HG03342 (cell line): Measurements from ENCODE around the gene ALPG.

Source experiments
- ATAC-seq: cut with Tn5 transposase; IDR thresholded peaks from one replicate; pipeline ENCODE4 v1.9.1; 2021; ENCODE audit warnings: mild to moderate bottlenecking, moderate library complexity; ENCODE audit not compliant: unreplicated experiment

The ALPG gene

GRCh38 chr2:232456296-232457120 is 49.9 kb downstream of the ALPG start:
- no peak for ATAC-seq

DNA sequence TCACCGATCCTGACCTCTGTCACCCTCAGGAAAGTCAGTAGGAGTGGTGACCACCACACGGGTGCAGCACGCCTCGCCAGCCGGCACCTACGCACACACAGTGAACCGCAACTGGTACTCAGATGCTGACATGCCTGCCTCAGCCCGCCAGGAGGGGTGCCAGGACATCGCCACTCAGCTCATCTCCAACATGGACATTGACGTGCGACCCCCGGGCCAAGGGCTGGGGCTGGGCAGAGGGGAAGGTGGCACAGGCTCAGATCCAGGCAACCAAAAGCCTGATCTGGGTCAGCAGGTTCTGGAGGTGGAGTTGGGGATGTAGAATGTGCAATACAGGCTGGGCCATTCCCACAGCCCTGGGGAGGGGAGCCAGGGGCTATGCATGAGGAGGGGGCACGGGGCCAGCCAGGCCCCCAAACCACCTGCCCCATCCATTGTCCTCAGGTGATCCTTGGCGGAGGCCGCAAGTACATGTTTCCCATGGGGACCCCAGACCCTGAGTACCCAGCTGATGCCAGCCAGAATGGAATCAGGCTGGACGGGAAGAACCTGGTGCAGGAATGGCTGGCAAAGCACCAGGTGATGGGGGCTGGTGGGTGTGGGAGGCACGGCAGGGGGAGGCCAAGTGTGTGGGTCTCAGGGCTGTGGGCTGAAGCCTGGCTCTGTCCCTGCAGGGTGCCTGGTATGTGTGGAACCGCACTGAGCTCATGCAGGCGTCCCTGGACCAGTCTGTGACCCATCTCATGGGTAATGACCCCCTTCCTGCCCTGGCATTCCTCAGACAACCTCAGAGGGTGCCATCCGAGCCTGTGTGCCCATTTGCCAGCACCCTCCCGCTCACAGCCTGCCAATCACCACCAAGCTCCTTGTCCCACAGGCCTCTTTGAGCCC is 50.7 kb downstream of the ALPG start:
- no peak for ATAC-seq

DNA sequence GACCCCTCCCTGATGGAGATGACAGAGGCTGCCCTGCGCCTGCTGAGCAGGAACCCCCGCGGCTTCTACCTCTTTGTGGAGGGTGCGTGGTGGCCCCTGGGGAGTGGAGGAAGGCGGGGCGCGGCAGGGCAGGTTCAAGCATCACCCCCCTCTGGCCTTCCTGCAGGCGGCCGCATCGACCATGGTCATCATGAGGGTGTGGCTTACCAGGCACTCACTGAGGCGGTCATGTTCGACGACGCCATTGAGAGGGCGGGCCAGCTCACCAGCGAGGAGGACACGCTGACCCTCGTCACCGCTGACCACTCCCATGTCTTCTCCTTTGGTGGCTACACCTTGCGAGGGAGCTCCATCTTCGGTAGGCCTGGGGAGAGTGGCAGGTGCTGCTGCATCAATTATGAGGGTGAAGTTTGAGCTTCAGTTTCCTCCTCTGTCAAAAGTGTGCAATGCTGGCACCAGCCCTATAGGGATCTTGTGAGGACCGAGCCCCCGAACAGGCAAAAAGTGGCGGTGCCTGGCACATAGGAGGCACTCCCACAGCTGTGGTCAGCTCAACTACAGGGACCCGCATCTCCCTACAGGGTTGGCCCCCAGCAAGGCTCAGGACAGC is 51.5 kb downstream of the ALPG start:
- ATAC-seq: no peak

DNA sequence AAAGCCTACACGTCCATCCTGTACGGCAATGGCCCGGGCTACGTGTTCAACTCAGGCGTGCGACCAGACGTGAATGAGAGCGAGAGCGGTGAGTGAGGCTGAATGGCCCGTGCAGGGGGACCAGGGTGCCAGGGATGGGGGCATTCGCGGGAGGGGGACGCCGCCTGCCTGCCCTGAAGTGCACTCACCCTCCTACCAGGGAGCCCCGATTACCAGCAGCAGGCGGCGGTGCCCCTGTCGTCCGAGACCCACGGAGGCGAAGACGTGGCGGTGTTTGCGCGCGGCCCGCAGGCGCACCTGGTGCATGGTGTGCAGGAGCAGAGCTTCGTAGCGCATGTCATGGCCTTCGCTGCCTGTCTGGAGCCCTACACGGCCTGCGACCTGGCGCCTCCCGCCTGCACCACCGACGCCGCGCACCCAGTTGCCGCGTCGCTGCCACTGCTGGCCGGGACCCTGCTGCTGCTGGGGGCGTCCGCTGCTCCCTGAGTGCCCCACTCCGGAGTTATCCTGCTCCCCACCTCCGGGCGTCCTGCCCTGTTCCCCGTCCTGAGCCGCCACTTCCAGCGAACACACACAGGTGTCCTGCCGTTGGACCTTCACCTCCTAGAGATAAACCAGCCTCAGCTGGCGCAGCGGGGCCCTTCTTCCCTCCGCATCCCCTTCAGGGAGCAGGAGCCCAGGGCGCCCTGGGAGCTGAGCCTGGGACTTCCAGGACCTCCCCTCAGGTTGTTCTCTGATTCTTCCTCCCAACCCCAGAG is 52.2 kb downstream of the ALPG start:
- ATAC-seq: no peak

GRCh38 chr2:232459419-232460035 is 52.9 kb downstream of the ALPG start:
- no peak for ATAC-seq

GRCh38 chr2:232460171-232460570 is 53.5 kb downstream of the ALPG start:
- no peak for ATAC-seq
